Heart left ventricle (tissue), 16 donors: ENCODE data around the gene ACVR2B. TPM values are rescaled to one million over a fixed set of nuclear protein-coding genes. Genes with fewer than 3 reads are reported as not detected.

ENCODE experiments used
- ATAC-seq, 4 donors: fragments of 200-7000 bp; cut with Tn5 transposase; one replicate each; pipeline ENCODE4 v1.9.1; 2020 to 2022; ENCODE audit warnings: moderate library complexity in 4 of 4, mild to moderate bottlenecking in 3 of 4, moderate number of reproducible peaks in 1 of 4
- DNase-seq, 5 donors: peaks; one replicate each; pipeline ENCODE4 v3.0.0-alpha.2; 2020
- H3K27ac ChIP-seq, 12 donors: fragments of 200-600 bp; sonication (generic) in 4 of 12; one replicate each; pipeline versions ENCODE4 v1.5.0 to v1.8.0; 2016 to 2022; ENCODE audit warnings: mild to moderate bottlenecking in 2 of 12
- H3K27me3 ChIP-seq, 9 donors: fragments of 200-600 bp; sonication (generic) in 2 of 9; one replicate each; pipeline versions ENCODE4 v1.5.1 to v1.8.0; 2016 to 2022; ENCODE audit warnings: mild to moderate bottlenecking in 3 of 9
- H3K36me3 ChIP-seq, 9 donors: fragments of 200-600 bp; sonication (generic) in 2 of 9; one replicate each; pipeline versions ENCODE4 v1.5.0 to v1.8.0; 2018 to 2022; ENCODE audit warnings: mild to moderate bottlenecking in 2 of 9
- H3K4me1 ChIP-seq, 12 donors: fragments of 200-600 bp; sonication (generic) in 4 of 12; one replicate each; pipeline versions ENCODE4 v1.5.0 to v1.8.0; 2016 to 2022; ENCODE audit warnings: mild to moderate bottlenecking in 3 of 12
- H3K4me3 ChIP-seq, 12 donors: fragments of 200-600 bp; sonication (generic) in 4 of 12; one replicate each; pipeline versions ENCODE4 v1.5.0 to v1.8.0; 2017 to 2022; ENCODE audit warnings: mild to moderate bottlenecking in 9 of 12, moderate library complexity in 4 of 12
- H3K9me3 ChIP-seq, 12 donors: fragments of 200-600 bp; sonication (generic) in 4 of 12; one replicate each; pipeline versions ENCODE4 v1.5.0 to v1.8.0; 2016 to 2022; ENCODE audit warnings: mild to moderate bottlenecking in 1 of 12
- CTCF ChIP-seq, 12 donors: fragments of 200-600 bp; sonication (generic) in 4 of 12; IDR thresholded peaks; one replicate each; pipeline versions ENCODE4 v1.5.0 to v1.8.0; 2018 to 2022; ENCODE audit warnings: antibody characterized with exemption in 12 of 12, mild to moderate bottlenecking in 5 of 12
- POLR2A ChIP-seq, 2 donors: fragments of 450-650 bp; IDR thresholded peaks; one replicate each; pipeline ENCODE4 v1.6.1; 2017; ENCODE audit warnings: antibody characterized with exemption in 2 of 2, mild to moderate bottlenecking in 2 of 2, moderate library complexity in 2 of 2
- WGBS, 4 donors: extraction: QIAGEN DNeasy Blood & Tissue Kit in 2 of 4; methylation state at CpG; one replicate each; pipeline versions ENCODE4 v1.1.5 to v1.1.7; 2013 to 2018; 5-methylcytosine and 5-hydroxymethylcytosine counted together
- intact Hi-C, 10 donors: fragments of 100-400 bp; cut with DNase I; formaldehyde crosslinking; loops; one replicate each; pipeline versions ENCODE4 v1.11.1 to v1.14.2; 2022
- polyA plus RNA-seq, 2 donors: library from polyadenylated mRNA; stranded (reverse); fragments of 200-250 nt; gene quantifications; one replicate each; pipeline ENCODE4 v1.2.3, GENCODE V29; 2013
- total RNA-seq, 9 donors: library from RNA; depleted of rRNA in 2 of 9; stranded (reverse); fragments of >200 nt in 2 of 9; fragmentation: NEBNext Ultra II Directional in 3 of 9; extraction: Animal tissue kit (Norgen Biotek cat#: 25700) in 3 of 9; gene quantifications; one replicate each; pipeline versions ENCODE4 v1.1.0 to v1.2.4, GENCODE V29; 2016 to 2023
- donor health status: ischemic (EF 13 %, LVEDD 7.1; RV severe dilation, severe dysfunction).
- donor health status: healthy with polysubstance abuse.
- donor health status: DM: no; HTN: yes; CAD: no.
- donor health status: DM: no; HTN: no; CAD: no.
- donor health status: ischemic (EF 25% LVEDD 6.9; RV normal size, moderate dysfunction).
- donor health status: ischemic (EF 25% LVEDD 5.7; RV mildly dilated, moderate dysfunction).
- donor health status: healthy.
- donor health status: DM: yes; HTN: yes; CAD: no.
- donor health status: ischemic (EF 35%, LVEDD 5.7; RV mildly dilated, moderate dysfunction).
- donor health status: nonischemic (EF 11% LVEDD 7.7; RV severe dilation, severe dysfunction).
- donor health status: DM: yes; HTN: yes; CAD: no.
- donor health status: PGD.
- donor health status: ischemic (EF 29% LVEDD 5.4; RV normal size, mild dysfunction).
- donor health status: nonischemic (EF 23%, LVEDD 6.1; RV moderate dilation, normal function).

Gene ACVR2B
- total and polyA plus RNA-seq, 11 donors = 1.3 to 12.4 (median 4.8) TPM

DNA sequence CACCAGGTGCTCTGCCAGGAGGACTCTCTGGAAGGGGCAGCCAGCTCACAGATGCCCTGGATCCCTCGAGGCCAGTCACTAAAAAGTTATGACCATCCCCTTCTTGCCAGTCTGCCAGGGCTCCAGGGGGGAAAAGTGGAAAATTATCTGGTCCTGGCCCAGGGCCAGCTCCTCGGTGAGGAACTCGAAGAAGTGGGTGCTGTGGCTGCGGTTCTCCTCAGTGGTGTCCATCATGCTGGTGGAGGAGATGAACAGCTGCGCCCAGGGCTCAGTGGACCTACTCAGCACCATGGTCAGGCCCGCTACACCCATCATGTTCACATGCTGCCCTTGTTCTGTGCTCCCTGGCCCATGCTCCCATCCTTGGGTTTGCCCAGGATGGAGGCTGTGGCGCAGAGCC lies 61.7 kb downstream of the ACVR2B start:
- 81 to 91% (median 88%) methylated on average over 7 of the region's 7 CpGs for WGBS, 4 donors
- peak in 2 of 4 donors; percentile 8 to 38 for ATAC-seq
- Histone ChIP-seq H3K4me1 (peaks cover 0 to 14% (median 6%) of the 10 kb centered on the region in 12 donors), H3K4me3 (no peak overlapping the region), H3K36me3 (peaks cover 0 to 78% (median 55%) of the 10 kb centered on the region in 9 donors), H3K9me3 (peaks cover 0 to 6% (median 0%) of the 10 kb centered on the region in 12 donors), H3K27me3 (no peaks in the 10 kb centered on the region), H3K27ac (no peak overlapping the region)
- TF ChIP-seq POLR2A (IDR thresholded peaks at IDR 0.05) (no peak), CTCF (IDR thresholded peaks at IDR 0.05) (no peak)
- no peak for DNase-seq
- intact Hi-C loops = no loop called here

- peaks cover 0 to 6% (median 0%) of the 10 kb centered on the region in 12 donors for H3K9me3 ChIP-seq
- no peak overlapping the region for H3K27ac ChIP-seq
- no peaks in the 10 kb centered on the region for H3K27me3 ChIP-seq
- H3K4me3 ChIP-seq = no peak overlapping the region
- intact Hi-C loops = no loop called here
- ATAC-seq (no peak), DNase-seq (no peak)
- TF ChIP-seq CTCF (IDR thresholded peaks at IDR 0.05) (no peak), POLR2A (IDR thresholded peaks at IDR 0.05) (no peak)
- H3K4me1 ChIP-seq = peaks cover 0 to 27% (median 9%) of the 10 kb centered on the region in 12 donors
- H3K36me3 ChIP-seq = peaks cover 0 to 65% (median 46%) of the 10 kb centered on the region in 9 donors
- WGBS, 4 donors = 0 to 97% (median 75%) methylated on average over 1 of the region's 1 CpG
Observed at GRCh38 chr3:38516669-38517068, 63.0 kb downstream of the ACVR2B start.

DNA sequence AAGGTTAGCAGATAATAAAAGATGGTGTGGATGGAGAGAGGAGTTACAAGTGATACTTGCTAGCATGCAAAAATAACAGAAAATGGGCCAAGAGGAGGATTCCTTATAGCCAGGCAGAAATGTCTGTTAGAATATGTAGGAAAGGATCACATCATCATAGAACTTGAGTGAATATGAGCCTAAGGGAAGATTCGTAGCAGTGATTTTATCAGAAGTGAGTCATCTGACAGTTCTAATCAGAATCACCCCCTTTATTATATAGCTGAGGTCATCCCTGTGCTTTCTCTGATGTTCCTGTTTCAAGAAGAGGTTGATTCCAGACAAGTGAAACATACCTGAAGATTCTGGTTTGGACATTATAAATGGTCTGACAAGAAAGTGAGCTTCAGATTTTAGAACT lies 65.3 kb downstream of the ACVR2B start:
- intact Hi-C loops = no loop called here
- 33 to 46% (median 44%) methylated on average over 1 of the region's 1 CpG for WGBS, 4 donors
- Histone ChIP-seq H3K4me1 (peaks cover 0 to 38% (median 9%) of the 10 kb centered on the region in 12 donors), H3K27me3 (no peaks in the 10 kb centered on the region), H3K27ac (peak overlapping the region in 10 of 12 donors; percentile 9 to 79 (median 62)), H3K9me3 (peaks cover 0 to 6% (median 0%) of the 10 kb centered on the region in 12 donors), H3K4me3 (no peak overlapping the region), H3K36me3 (peaks cover 0 to 62% (median 47%) of the 10 kb centered on the region in 9 donors)
- TF ChIP-seq CTCF (IDR thresholded peaks at IDR 0.05) (no peak), POLR2A (IDR thresholded peaks at IDR 0.05) (no peak)
- no peak for ATAC-seq
- DNase-seq = no peak

GRCh38 chr3:38519651-38520050 lies 66.0 kb downstream of the ACVR2B start:
- WGBS, 4 donors = 20 to 29% (median 23%) methylated on average over 5 of the region's 5 CpGs
- DNase-seq (no peak), ATAC-seq (peak in 2 of 4 donors; percentile 11 to 13)
- peak overlapping the region in 1 of 12 donors; percentile 6 for H3K4me3 ChIP-seq
- intact Hi-C loops = loop anchor here in 9 of 10 donors (2.0 to 10.0 kb wide), 10 partner anchors 63 to 483 kb away; no protein-coding TSS in a partner anchor
- TF ChIP-seq CTCF (IDR thresholded peaks at IDR 0.05) = no peak
- no peak for TF ChIP-seq POLR2A (IDR thresholded peaks at IDR 0.05)
- peaks cover 0 to 6% (median 0%) of the 10 kb centered on the region in 12 donors for H3K9me3 ChIP-seq
- H3K36me3 ChIP-seq = peaks cover 0 to 62% (median 49%) of the 10 kb centered on the region in 9 donors
- no peaks in the 10 kb centered on the region for H3K27me3 ChIP-seq
- H3K4me1 ChIP-seq = peaks cover 0 to 38% (median 9%) of the 10 kb centered on the region in 12 donors
- peak overlapping the region in 11 of 12 donors; percentile 9 to 79 (median 59) for H3K27ac ChIP-seq
